RWPE2 (cell line): ENCODE measurements around the gene IQCE.
"Not testable (repeated sequence)": the region's sequence is repeated elsewhere in the genome, so short reads cannot be mapped to it uniquely, and the experiment has no call there.

Experiments used
- ATAC-seq: fragments of 200-7000 bp; cut with Tn5 transposase; 3 replicates; pipeline ENCODE4 v1.9.1; 2021; ENCODE audit warnings: low read depth
- DNase-seq: peaks from one replicate; pipeline ENCODE4 v3.0.0-alpha.2; 2020; ENCODE audit warnings: low spot score
- H3K27ac ChIP-seq: fragments of 450-650 bp; 2 replicates; pipeline ENCODE4 v1.5.1; 2017; ENCODE audit warnings: mild to moderate bottlenecking; ENCODE audit not compliant: poor library complexity, severe bottlenecking
- H3K27me3 ChIP-seq: fragments of 250-450 bp; sonication (Bioruptor Pico); 2 replicates; pipeline ENCODE4 v1.5.1; 2021; ENCODE audit warnings: mild to moderate bottlenecking, moderate library complexity; ENCODE audit not compliant: insufficient read depth, poor library complexity, severe bottlenecking
- H3K36me3 ChIP-seq: fragments of 250-450 bp; sonication (Bioruptor Pico); 2 replicates; pipeline ENCODE4 v1.5.1; 2020; ENCODE audit warnings: low read depth, mild to moderate bottlenecking, moderate library complexity
- H3K4me1 ChIP-seq: fragments of 250-450 bp; sonication (Bioruptor Pico); 2 replicates; pipeline ENCODE4 v1.5.1; 2021; ENCODE audit warnings: mild to moderate bottlenecking, moderate library complexity; ENCODE audit not compliant: insufficient read depth, poor library complexity, severe bottlenecking
- H3K4me3 ChIP-seq: fragments of 250-450 bp; sonication (Bioruptor Pico); 2 replicates; pipeline ENCODE4 v1.5.1; 2021; ENCODE audit warnings: mild to moderate bottlenecking, moderate library complexity; ENCODE audit not compliant: severe bottlenecking
- H3K9me3 ChIP-seq: fragments of 250-450 bp; sonication (Bioruptor Pico); 2 replicates; pipeline ENCODE4 v1.5.1; 2021; ENCODE audit warnings: mild to moderate bottlenecking, moderate library complexity; ENCODE audit not compliant: severe bottlenecking
- CTCF ChIP-seq: fragments of 450-650 bp; IDR thresholded peaks from one replicate; pipeline ENCODE4 v1.5.1; 2017; ENCODE audit warnings: mild to moderate bottlenecking, moderate library complexity; ENCODE audit not compliant: poor library complexity, severe bottlenecking

Gene IQCE

GRCh38 chr7:2555121-2556052 is 3.4 kb upstream of the IQCE start, which contains the start of gene BRAT1:
BRAT1 (minus strand) TSS chr7:2555524; CDS start chr7:2554431, 1,093 bp downstream.
- Histone ChIP-seq H3K36me3 (peaks cover 17% of the 10 kb centered on the region), H3K27ac (peak within 1 kb of the TSS; percentile 79), H3K4me3 (peak within 1 kb of the TSS; percentile 81), H3K4me1 (peaks cover 4% of the 10 kb centered on the region), H3K9me3 (no peaks in the 10 kb centered on the region), H3K27me3 (no peaks in the 10 kb centered on the region)
- ATAC-seq (peak; percentile 74), DNase-seq (peak; percentile 96)
- peak; percentile 47 for TF ChIP-seq CTCF

- no peaks in the 10 kb centered on the region for H3K9me3 ChIP-seq
- no peaks in the 10 kb centered on the region for H3K36me3 ChIP-seq
- H3K4me3 ChIP-seq: peak overlapping the region; percentile 93
- no peaks in the 10 kb centered on the region for H3K27me3 ChIP-seq
- DNase-seq (peak; percentile 36), ATAC-seq (0 out of 3 replicates have a peak, but pooled peaks have one; percentile 1)
- no peaks in the 10 kb centered on the region for H3K4me1 ChIP-seq
- no peak for TF ChIP-seq CTCF
- H3K27ac ChIP-seq: peak overlapping the region; percentile 33
Observed at GRCh38 chr7:2559283-2559950, 638 bp downstream of the IQCE start.

DNA sequence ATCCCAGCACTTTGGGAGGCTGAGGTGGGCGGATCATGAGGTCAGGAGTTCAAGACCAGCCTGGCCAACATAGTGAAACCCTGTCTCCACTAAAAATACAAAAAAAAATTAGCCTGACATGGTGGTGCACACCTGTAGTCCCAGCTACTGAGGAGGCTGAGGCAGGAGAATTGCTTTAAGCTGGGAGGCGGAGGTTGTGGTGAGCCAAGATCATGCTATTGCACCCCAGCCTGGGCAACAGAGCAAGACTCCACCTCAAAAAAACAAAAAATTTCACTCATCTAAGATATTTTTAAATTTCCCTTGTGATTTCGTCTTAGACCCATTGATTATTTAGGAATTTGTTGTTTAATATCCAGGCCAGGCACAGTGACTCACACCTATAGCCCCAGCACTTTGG is 5.2 kb downstream of the IQCE start:
- not testable (repeated sequence) for ATAC-seq, DNase-seq, H3K27ac ChIP-seq, H3K36me3 ChIP-seq, H3K4me1 ChIP-seq, H3K4me3 ChIP-seq, H3K27me3 ChIP-seq, H3K9me3 ChIP-seq

- DNase-seq: no peak
Observed at GRCh38 chr7:2564970-2565540, 6.3 kb downstream of the IQCE start.

More at GRCh38 chr7:2564970-2565540, 6.3 kb downstream of the IQCE start:
- no peaks in the 10 kb centered on the region for H3K36me3 ChIP-seq
- no peak for ATAC-seq
- no peak for TF ChIP-seq CTCF
- no peak overlapping the region for H3K4me3 ChIP-seq
- H3K9me3 ChIP-seq: no peaks in the 10 kb centered on the region
- no peaks in the 10 kb centered on the region for H3K4me1 ChIP-seq
- no peaks in the 10 kb centered on the region for H3K27me3 ChIP-seq
- no peak overlapping the region for H3K27ac ChIP-seq
